ENCODE data around the gene DOHH.

- peak; percentile 55 for TF ChIP-seq CTCF (conservative IDR thresholded peaks at IDR 0.05; ENCODE audit: low read length)
- TF ChIP-seq EZH2phosphoT487 (IDR thresholded peaks at IDR 0.05; ENCODE audit: borderline replicate concordance), result no peak
These were observed 46.8 kb upstream of the DOHH start for GRCh38 chr19:3547301-3547731.
